ENCODE data around the gene UQCR11. TPM values are rescaled to one million over a fixed set of nuclear protein-coding genes. Genes with fewer than 3 reads are reported as not detected.

The UQCR11 gene
- 56.6 and 57.6 TPM in 2 replicates for total RNA-seq
- 672 and 684 TPM in 2 replicates for polyA plus RNA-seq

GRCh38 chr19:1605236-1606137, at the start of gene UQCR11:
Gene UQCR11 (minus strand): TSS chr19:1605462. CDS start chr19:1605409, 53 bp downstream.
- peaks cover 22% of the 10 kb centered on the region for H4K20me1 ChIP-seq (ENCODE audit: insufficient read depth, poor library complexity, severe bottlenecking)
- no peaks in the 10 kb centered on the region for H3K9me3 ChIP-seq (ENCODE audit: low read depth)
- H3K4me3 ChIP-seq: peak within 1 kb of the TSS; percentile 92
- peaks cover 47% of the 10 kb centered on the region for H3K79me2 ChIP-seq
- under 1% methylated on average over 75 of the region's 79 CpGs for WGBS (ENCODE audit: low lambda C conversion rate, missing lambda C conversion rate)
- peak; percentile 77 for TF ChIP-seq CTCF (IDR thresholded peaks at IDR 0.05; ENCODE audit: poor library complexity)
- TF ChIP-seq EZH2phosphoT487 (IDR thresholded peaks at IDR 0.05; ENCODE audit: low read depth, severe bottlenecking, unreplicated experiment): no peak
- H3K9me2 ChIP-seq (replicated peaks; ENCODE audit: insufficient read depth): no peaks in the 10 kb centered on the region
- no peaks in the 10 kb centered on the region for H3K36me3 ChIP-seq (replicated peaks; ENCODE audit: insufficient read depth, low read depth)
- peak within 1 kb of the TSS; percentile 83 for H3K27ac ChIP-seq
- H2AFZ ChIP-seq: peak within 1 kb of the TSS; percentile 87
- peaks cover 17% of the 10 kb centered on the region for H3K4me1 ChIP-seq (ENCODE audit: insufficient read depth)
- peak; percentile 97 for DNase-seq (ENCODE audit: low spot score)
- H3K27me3 ChIP-seq: no peaks in the 10 kb centered on the region
- peak within 1 kb of the TSS; percentile 82 for H3K4me2 ChIP-seq

- Histone ChIP-seq H3K27me3 (no peaks in the 10 kb centered on the region), H3K9me3 (ENCODE audit: low read depth) (no peaks in the 10 kb centered on the region), H4K20me1 (ENCODE audit: insufficient read depth, poor library complexity, severe bottlenecking) (peaks cover 19% of the 10 kb centered on the region), H3K27ac (no peak overlapping the region), H3K9me2 (replicated peaks; ENCODE audit: insufficient read depth) (no peaks in the 10 kb centered on the region), H3K4me3 (no peak overlapping the region), H2AFZ (no peak overlapping the region), H3K4me1 (ENCODE audit: insufficient read depth) (peaks cover 15% of the 10 kb centered on the region), H3K79me2 (peaks cover 28% of the 10 kb centered on the region), H3K4me2 (no peak overlapping the region), H3K36me3 (replicated peaks; ENCODE audit: insufficient read depth, low read depth) (no peaks in the 10 kb centered on the region)
- DNase-seq (ENCODE audit: low spot score): no peak
- TF ChIP-seq EZH2phosphoT487 (IDR thresholded peaks at IDR 0.05; ENCODE audit: low read depth, severe bottlenecking, unreplicated experiment): no peak
- no peak for TF ChIP-seq CTCF (IDR thresholded peaks at IDR 0.05; ENCODE audit: poor library complexity)
- TF ChIP-seq EZH2 (IDR thresholded peaks at IDR 0.05; ENCODE audit: borderline replicate concordance): no peak
- WGBS (ENCODE audit: low lambda C conversion rate, missing lambda C conversion rate): 91% methylated on average over 18 of the region's 18 CpGs
These were observed 49.0 kb upstream of the UQCR11 start for GRCh38 chr19:1654178-1654792.

GRCh38 chr19:1653300-1653628, 48.0 kb upstream of the UQCR11 start:
- Histone ChIP-seq H3K4me1 (ENCODE audit: insufficient read depth) (peaks cover 15% of the 10 kb centered on the region), H3K9me3 (ENCODE audit: low read depth) (no peaks in the 10 kb centered on the region)

More at GRCh38 chr19:1653300-1653628, 48.0 kb upstream of the UQCR11 start:
- H3K27ac ChIP-seq: peak overlapping the region; percentile 84
- 31% methylated on average over 18 of the region's 18 CpGs for WGBS (ENCODE audit: low lambda C conversion rate, missing lambda C conversion rate)
- H3K4me2 ChIP-seq: peak overlapping the region; percentile 81
- peak overlapping the region; percentile 93 for H2AFZ ChIP-seq
- H3K79me2 ChIP-seq: peaks cover 37% of the 10 kb centered on the region
- H3K4me3 ChIP-seq: peak overlapping the region; percentile 22
- H3K9me2 ChIP-seq (replicated peaks; ENCODE audit: insufficient read depth): no peaks in the 10 kb centered on the region
- no peaks in the 10 kb centered on the region for H3K27me3 ChIP-seq
- TF ChIP-seq CTCF (IDR thresholded peaks at IDR 0.05; ENCODE audit: poor library complexity): no peak
- no peak for TF ChIP-seq EZH2phosphoT487 (IDR thresholded peaks at IDR 0.05; ENCODE audit: low read depth, severe bottlenecking, unreplicated experiment)
- TF ChIP-seq EZH2 (IDR thresholded peaks at IDR 0.05; ENCODE audit: borderline replicate concordance): no peak
- no peaks in the 10 kb centered on the region for H3K36me3 ChIP-seq (replicated peaks; ENCODE audit: insufficient read depth, low read depth)
- peaks cover 22% of the 10 kb centered on the region for H4K20me1 ChIP-seq (ENCODE audit: insufficient read depth, poor library complexity, severe bottlenecking)
- no peak for DNase-seq (ENCODE audit: low spot score)

Data from hepatocyte (in vitro differentiated cells).